ENCODE data around the gene HEPACAM2. TPM values are rescaled to one million over a fixed set of nuclear protein-coding genes. Genes with fewer than 3 reads are reported as not detected.

HEPACAM2 gene
- not detected in 2 replicates for total RNA-seq

DNA sequence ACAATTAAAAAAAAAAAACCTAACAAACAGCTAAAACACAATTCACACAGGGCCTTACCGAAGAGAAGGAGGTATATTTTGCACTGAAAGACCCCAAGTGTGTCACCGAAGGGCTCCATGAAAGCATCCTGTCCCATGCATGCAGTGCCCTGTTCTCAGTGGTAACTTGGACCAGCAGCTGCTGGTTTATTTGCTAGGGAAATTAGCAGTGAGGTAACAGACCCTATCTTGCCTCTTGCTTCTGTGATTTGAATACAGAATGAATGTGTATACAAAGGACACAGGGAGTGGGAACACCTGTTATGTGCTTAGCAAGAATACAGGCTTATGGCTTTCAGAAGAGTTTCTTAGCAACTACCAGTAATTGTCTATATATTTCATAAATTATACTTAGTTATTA, at the start of gene HEPACAM2:
Gene HEPACAM2 (minus strand): TSS at position 160 of the 400 bp plus-strand sequence.
- no peak for DNase-seq (ENCODE audit: extremely low read depth, low read depth, low spot score)

DNA sequence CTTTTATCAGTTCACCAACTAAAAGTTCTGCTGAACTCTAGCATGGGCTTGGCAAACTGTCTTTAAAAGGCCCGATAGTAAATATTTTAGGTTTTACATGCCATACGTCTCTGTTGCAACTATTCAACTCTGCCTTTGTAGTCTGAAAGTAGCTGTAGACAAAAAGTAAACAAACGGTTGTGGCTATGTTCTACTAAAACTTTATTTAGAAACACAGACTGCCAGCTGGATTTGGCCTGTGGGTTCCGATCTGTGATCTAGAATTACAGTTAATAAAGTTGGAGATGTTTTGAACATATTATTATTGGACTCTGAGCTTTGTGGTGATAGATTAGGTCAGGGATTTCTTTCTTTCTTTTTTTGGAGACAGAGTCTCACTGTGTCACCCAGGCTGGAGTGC, 39.0 kb upstream of the HEPACAM2 start:
- DNase-seq (ENCODE audit: extremely low read depth, low read depth, low spot score), result no peak

DNA sequence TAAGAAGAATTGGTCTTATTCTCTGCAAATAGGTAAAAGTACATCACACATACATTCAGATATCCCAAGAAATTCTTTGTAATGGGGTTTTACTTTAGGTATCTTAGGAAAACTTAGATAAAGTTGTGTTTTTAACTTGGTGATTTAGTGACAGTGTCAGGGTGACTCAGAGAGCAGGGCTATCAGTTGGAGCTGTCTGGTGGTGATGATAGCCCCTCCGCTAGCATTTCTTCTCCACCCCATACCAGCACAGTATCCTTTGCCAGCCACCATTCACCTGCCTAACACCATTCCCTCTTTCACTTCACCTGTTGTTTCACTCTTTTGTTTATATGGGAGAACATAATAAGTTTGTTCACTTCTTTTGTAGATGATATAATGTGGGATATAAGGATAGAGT, 36.3 kb upstream of the HEPACAM2 start:
- no peak for DNase-seq (ENCODE audit: extremely low read depth, low read depth, low spot score)

DNA sequence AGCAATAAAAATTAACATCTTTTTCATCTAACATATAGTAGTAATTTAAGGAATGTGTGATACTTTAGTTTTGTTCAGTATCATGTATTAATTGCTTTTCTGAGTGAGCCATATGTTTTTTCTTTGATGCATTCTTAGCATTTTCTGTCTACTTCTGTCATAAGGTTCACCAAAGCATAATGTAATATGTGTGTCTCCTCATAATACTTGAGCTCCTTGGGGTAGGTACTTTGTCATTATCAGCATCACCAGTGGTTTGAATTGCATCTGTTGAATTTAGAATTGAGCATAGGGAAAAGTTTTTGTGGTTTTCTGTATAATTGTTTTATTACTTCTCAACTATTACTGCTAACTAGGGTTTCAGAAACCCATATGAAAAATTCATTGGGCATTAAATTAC, 32.4 kb upstream of the HEPACAM2 start:
- no peak for DNase-seq (ENCODE audit: extremely low read depth, low read depth, low spot score)

DNA sequence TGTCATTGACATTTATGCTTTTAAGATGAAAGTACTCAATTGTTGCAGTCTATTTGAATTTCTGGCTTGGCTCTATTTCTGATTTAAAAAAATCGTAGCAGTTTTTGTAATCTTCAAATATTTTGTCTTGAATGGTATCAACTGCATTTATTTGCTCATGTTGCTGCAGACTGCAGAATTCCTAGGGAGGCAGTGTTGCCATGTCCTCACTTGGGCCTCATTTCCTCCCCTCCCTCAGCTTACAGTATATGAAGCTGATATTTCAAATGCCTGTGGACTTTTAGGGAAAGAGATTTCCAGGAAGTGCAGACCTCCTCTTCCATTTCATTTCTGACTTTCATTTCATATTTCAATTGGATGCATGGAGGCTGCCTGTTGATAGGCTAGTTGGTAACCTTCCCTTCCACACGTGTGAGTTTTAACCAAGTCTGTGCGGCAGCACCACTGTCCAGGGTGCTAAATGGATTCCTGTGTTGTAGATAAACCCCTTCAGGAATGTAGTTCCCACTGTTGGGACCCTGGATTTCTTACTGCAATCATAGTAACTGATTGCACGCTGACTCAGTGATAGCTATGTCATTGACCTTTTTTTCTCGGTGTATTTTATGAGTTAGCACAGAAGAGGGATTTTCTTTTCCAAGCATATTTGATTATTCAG, 23.4 kb upstream of the HEPACAM2 start:
- DNase-seq (ENCODE audit: extremely low read depth, low read depth, low spot score), result no peak

DNA sequence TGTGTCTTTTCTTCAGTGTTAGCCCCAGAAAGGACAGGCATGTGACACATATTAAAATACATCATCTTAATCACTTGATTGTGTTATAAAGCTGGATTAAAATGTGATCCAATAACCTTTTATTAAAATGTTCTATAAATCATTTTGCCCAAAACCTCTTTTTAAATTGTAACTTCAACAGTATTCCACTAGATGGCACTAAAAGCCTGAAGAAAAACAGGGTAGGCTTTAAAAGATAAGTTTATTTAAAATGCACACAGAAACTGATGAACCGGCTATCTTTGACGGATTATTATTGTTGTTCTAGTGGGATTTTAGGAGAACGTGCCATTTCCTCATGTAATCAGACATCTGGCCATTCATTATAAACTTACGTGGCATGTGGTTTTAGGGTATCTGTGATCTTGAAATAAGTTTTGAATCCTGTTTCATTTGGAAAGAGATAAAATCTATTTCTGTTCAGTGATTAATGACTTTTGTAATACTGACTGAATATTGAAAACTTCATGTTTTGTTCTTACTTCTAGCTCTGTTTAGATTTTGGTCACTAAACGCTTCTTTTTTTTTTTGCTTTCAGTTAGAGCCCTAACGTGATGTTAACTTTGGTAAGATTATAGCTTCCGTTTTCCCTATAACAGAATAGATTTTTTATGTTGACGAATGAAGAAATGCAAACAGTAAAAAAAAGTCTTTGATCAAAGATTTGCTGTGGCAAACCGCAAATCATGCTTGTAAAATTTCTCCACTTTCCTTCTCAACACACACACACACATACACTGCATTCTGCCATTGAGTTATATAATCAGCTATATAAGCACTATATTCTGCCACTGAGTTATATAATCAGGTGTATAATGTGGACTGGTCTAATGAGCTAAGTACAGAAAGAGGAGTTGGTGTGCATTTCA, 19.5 kb upstream of the HEPACAM2 start:
- DNase-seq (ENCODE audit: extremely low read depth, low read depth, low spot score), result peak; percentile 23

DNA sequence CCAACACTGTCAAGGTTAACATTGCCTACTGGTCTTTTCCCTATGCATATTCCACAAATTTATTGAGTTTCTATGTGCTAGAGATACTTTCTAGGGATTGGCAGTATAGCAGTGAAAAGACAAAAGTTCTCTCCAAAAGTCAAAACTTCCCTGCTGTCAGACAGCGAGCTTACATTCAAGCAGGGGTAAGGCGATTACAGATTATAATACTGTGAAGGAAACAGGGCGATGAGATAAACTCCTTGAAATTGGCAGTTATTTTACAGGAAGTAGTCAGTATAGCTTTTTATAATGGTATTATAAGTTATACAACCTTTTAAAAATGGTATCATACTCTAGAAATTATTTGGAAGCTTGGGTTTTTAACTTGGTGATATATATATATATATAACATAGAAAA, 15.8 kb upstream of the HEPACAM2 start:
- DNase-seq (ENCODE audit: extremely low read depth, low read depth, low spot score), result no peak

DNA sequence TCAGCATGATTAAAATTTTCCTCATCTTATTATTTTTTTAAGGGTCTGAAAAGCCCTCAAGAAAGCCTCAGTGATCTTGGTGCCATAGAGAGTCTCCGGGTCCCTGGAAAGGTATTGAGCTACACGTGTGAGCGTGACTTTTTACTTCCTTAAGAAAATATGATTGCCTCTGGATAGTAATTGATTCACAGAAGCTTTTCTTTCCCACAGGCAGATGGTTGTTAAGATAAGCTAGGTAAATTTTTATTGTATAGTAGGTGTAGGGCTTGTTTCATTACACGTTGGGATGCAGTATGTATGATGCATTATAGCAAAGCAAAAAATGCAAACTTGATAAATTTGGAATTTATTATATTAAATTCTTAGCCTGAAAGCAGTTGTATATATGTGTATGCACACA, 13.6 kb upstream of the HEPACAM2 start:
- no peak for DNase-seq (ENCODE audit: extremely low read depth, low read depth, low spot score)

DNA sequence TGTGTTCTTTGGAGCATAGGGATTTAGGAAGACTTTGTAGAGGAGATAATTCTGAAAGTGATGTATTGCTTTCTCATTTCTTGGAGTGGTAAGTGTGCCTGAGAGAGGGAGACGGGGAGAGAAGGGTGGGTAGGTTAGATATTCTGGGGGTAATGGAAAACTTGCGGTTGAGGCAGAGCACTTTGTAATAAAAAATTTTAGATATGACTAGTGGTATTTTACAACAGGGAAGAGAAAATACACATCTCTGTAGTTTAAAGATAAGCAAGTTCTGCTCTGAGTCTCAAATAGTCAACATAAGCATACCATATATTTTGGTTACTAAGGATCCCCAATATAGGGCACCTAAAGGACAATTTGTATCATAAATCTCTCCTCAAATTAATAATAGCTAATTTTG, 12.5 kb upstream of the HEPACAM2 start:
- no peak for DNase-seq (ENCODE audit: extremely low read depth, low read depth, low spot score)

DNA sequence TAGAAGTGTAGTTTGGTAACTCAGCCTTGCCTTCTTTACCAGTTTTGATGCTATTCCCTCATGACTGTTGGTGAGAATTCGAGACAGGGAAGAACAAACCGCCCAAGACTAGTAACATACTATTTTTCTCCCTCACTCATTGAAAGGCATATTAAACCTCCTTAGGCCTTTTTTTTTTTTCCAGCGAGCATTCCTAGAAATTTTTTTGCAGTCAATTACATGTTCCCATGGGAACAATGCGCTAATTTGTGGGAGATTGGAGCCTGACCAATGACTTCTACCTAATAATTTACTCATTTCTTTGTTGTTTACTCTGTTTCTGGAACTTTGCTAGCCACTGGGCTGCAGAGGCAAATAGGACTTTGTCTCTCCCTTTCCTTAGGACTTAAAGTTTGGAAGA, 11.9 kb upstream of the HEPACAM2 start:
- DNase-seq (ENCODE audit: extremely low read depth, low read depth, low spot score), result no peak

DNA sequence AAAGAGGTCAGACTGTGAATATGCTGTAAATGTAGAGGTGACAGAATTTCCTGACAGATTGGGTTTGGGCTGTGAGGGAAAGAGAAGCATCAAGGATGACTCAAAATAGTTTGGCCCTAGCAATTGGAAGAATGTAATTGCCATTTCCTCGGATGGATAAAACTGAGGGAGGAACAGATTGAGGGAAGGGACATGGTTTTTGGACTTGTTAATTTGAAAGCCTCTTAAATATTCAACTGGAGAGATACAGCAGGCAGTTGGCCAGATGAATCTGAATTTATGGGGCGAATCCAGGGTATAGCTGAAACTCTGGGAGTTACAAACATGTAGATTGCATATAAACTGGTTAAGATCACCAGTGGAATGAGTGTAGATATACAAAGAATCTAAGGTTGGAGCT, 9.3 kb upstream of the HEPACAM2 start:
- no peak for DNase-seq (ENCODE audit: extremely low read depth, low read depth, low spot score)

DNA sequence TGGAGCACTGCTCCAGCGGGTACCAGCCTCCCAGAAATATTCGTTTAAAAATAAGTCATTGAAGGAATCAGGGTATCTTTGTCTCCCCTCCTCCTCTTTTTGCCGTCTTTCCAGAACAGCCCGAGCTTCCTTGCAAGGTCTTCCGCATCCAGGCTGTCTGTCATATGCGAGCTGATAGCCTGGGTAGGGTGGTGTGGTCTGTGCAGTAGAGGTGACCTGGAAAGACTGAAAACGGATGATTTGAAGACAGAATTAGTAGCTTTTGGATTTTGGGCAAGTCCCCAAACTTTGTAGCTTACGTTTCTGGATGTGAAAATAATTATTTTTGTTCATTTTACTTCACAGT, 6.4 kb upstream of the HEPACAM2 start:
- DNase-seq (ENCODE audit: extremely low read depth, low read depth, low spot score), result no peak

DNA sequence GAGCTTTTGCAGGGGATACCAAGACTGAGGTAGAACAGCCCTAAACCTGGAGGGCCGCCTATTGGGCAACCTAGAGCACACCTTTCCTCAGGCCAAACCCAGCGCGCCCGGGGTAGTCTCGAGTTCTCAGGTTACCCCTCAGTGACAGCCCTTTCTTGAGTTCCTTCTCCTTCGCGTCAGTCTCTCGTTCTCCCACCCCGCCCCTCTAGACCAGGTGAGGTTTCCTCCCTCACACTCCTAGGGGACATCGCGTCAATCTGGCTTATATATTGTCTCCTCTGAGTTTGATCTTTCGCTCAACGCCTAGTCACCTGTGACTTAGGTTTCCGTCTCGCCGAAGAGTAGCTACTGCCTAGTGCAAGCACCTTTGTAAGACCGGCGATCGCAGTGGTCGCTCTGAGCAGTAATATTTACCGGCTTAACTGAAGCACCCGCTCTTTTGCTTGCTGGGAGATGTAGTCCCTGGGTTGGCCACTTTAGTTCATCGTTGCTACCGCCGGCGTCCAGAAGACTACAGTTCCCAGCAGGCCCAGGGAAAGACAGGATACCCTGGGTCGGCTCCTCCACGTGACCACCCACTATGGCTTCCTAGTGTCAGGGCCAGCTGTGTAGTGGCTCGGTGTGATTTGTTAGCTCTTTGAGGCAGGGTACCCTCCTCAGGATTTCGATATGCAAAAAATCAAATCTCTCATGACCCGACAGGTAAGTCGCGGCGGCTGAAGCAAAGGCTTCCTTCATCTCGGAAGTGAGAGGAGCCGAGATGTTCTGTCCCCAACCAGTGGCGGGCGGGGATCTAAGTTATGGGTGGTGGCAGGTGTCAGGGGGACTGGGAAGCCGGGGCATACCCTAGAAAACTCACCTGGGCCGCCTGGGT, 5.8 kb upstream of the HEPACAM2 start, which contains the start of gene VPS50:
Gene VPS50 (plus strand): TSS at position 568 of the 874 bp plus-strand sequence. CDS start 102 bp downstream, at position 670.
- peak; percentile 77 for DNase-seq (ENCODE audit: extremely low read depth, low read depth, low spot score)

DNA sequence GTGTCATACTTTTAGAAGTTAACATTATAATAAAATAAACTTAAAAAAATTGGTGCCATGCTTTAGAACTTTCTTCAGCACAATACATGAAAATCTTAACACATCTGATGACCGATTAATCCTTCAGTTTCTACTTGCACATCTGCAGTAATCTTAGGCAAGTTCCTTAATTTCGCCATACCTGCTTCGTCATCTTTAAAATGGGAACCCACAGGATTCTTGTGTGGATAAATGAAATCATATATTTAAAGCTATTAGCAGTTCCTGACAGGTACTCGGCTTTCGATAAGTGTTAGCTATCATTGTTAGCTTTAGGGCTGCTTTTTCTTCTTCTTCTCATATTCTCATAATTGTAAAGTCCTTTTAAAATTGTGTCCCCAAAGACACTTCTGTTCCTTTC, 5.0 kb upstream of the HEPACAM2 start:
- DNase-seq (ENCODE audit: extremely low read depth, low read depth, low spot score), result no peak

DNA sequence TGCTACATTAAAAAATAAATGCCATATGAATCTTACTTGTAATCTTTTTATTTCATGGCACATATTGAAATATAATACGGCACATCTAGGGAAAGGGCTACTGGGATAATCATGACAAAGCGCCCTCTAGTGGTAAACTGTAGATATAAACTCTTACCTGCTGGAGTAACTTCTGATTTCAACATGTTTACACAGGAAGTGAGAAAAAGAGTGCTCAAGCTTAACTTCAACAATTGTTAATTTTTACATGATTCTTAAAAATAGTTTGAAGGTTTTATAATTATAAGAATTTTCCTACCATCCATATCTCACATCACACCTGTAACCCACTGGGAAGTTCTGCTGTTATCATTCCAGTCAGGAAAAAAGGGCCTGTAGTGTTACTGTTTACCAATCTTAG, 2.0 kb upstream of the HEPACAM2 start:
- DNase-seq (ENCODE audit: extremely low read depth, low read depth, low spot score), result peak; percentile 55

DNA sequence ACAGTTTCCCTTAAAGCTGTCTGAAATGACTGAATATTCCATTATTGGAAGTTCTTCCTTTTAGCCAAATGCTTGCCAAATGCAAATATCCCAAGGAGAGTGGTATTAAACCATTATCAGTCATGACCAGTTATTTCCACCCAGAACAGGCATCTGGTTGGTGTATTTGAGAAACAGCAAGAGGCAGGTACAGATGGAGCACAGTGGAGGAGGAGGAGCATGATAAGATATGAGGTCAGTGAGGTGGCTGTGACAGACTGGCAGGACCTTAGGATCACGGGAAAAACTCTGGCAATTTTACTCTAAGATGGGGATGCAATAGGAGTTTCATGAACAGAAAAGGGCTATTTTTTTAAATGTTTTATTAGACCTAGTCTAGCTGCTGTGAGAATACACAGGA, 6.4 kb downstream of the HEPACAM2 start:
- no peak for DNase-seq (ENCODE audit: extremely low read depth, low read depth, low spot score)

DNA sequence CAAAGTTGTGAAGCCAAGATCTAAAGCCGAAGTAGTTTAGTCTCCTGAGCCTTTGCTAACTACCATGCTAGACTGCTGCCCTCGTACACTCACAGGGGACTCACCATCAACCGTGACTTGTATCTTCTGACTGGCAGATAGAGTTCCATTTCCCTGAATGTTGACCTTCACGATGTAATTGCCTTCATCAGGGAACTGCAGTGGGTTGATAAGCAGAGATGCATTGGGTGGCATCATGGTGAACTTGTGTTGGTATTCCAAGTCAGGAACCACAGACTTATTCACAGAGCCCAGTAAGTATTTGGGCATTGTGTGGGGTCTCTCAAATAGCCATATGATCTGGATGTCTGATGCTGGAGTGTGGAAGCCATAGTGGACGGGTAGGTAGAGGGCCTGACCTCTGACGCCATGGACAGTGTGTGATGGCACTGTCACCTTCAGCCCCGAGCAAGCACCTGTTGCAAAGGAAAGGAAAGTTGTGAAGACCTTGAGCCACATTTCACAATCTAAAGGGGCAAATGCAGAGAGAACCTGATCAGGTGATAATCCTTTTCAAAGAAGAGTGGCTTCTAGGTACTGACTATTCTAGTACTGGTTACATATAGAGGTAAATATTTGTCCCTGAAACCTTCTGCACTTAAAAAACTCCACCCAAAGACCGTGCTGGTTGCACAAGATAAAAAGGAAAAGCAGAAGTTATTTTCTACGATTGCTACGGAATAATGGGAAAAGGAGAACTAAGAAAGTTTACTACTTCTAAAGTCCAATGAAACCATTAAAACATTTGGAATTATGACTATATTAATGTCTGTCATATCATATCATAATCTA, 7.1 kb downstream of the HEPACAM2 start:
- DNase-seq (ENCODE audit: extremely low read depth, low read depth, low spot score), result no peak

DNA sequence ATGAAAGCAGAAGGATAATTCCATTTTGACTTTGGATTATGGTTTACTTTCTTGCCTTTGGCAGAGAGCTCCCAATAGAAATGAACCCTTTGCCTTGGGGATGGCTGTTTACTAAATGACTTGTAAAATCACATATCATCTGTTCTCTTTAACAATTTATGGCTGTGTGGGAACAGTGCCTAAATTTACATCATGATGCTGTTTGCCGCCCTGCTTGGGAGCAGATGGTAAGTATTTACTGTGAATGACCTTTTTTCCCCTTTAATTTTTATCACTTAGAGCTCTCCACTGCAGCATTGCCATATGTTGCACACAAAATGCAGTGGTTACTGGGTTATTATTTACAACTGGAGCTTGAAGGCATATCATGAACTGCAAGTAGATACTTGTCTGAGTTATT, 13.4 kb downstream of the HEPACAM2 start:
- no peak for DNase-seq (ENCODE audit: extremely low read depth, low read depth, low spot score)

DNA sequence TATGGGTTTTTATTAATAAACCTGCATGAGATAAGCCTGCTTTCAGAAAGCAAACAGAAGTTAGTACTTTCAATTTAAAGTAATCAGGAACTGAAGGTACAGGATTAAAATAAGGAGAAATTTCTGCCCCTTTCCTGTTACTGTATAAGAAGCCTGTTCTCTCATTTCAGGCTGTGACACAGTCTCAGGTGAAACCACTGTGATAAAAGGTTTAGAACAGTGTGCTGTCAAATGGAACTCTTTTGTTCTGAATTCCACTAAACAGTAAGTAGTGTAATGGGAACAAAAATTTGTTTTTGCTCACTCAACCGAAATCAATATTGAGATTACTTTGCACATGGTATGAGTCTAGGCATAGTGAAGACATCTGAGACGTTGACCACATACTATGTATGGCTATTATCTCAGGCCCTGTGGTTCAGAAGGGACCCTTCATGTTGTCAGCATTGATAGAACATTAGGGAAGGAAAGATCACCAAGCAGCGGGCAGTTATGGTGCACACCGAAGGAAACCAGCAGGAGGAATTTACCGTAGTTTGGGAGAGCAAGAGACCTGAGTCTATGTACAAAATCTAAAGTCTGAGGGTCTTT, 14.9 kb downstream of the HEPACAM2 start:
- DNase-seq (ENCODE audit: extremely low read depth, low read depth, low spot score), result no peak

DNA sequence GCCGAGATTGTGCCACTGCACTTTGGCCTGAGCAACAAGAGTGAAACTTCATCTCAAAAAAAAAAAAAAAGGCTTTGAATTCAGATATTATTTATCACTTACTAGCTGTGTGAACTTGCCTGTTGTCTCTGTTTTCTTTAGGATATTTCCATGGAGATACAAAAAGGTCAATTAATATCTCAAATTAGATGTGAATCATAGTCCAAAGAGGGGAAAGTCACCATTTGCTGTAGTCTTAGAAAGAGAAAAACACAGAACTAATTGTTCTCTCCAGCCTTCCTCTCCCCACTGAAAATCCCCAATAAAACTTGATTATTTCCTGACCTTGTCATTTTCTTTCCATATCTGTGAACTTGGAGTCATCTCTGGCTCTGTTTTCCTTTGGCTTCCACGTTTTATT, 21.2 kb downstream of the HEPACAM2 start:
- no peak for DNase-seq (ENCODE audit: extremely low read depth, low read depth, low spot score)

All from glomerular endothelial cell (primary cell).